Esophagus squamous epithelium (tissue), 5 donors: Measurements from ENCODE around the gene SLC39A13. TPM values are rescaled to one million over a fixed set of nuclear protein-coding genes. Genes with fewer than 3 reads are reported as not detected.

Source experiments
- DNase-seq: peaks from one replicate; lab custom pipeline; 2025; lab: John Stamatoyannopoulos, UW
- H3K27ac ChIP-seq, 4 donors: fragments of 200-600 bp; sonication (generic); one replicate each; pipeline ENCODE4 v1.5.1; 2016 to 2019; ENCODE audit warnings: mild to moderate bottlenecking in 1 of 4
- H3K27me3 ChIP-seq, 4 donors: fragments of 200-600 bp; sonication (generic); 1 replicate in 3 of 4; 2 replicates in 1 of 4; pipeline versions ENCODE4 v1.5.1 to v1.6.0; 2017 to 2021; ENCODE audit warnings: antibody characterized with exemption in 1 of 4
- H3K36me3 ChIP-seq, 3 donors: fragments of 200-600 bp; sonication (generic); one replicate each; pipeline ENCODE4 v1.5.1; 2016 to 2019
- H3K4me1 ChIP-seq, 3 donors: fragments of 200-600 bp; sonication (generic); one replicate each; pipeline ENCODE4 v1.5.1; 2017 to 2019
- H3K4me3 ChIP-seq, 4 donors: fragments of 200-600 bp; sonication (generic); 1 replicate in 3 of 4; 2 replicates in 1 of 4; pipeline ENCODE4 v1.5.1; 2016 to 2019; ENCODE audit warnings: mild to moderate bottlenecking in 2 of 4, moderate library complexity in 1 of 4
- H3K9me3 ChIP-seq, 3 donors: fragments of 200-600 bp; sonication (generic); one replicate each; pipeline ENCODE4 v1.5.1; 2016 to 2019
- CTCF ChIP-seq, 6 experiments: fragments of 450-650 bp in 4 of 6; fragments of 200-600 bp in 2 of 6; sonication (generic) in 2 of 6; IDR thresholded peaks; one replicate each; pipeline ENCODE4 v1.5.1; 2016 to 2019; ENCODE audit warnings: antibody characterized with exemption in 6 of 6, mild to moderate bottlenecking in 4 of 6, moderate library complexity in 4 of 6
- POLR2A ChIP-seq, 4 donors: fragments of 450-650 bp; IDR thresholded peaks; one replicate each; pipeline ENCODE4 v1.6.1; 2017; ENCODE audit warnings: antibody characterized with exemption in 4 of 4, mild to moderate bottlenecking in 4 of 4, moderate library complexity in 3 of 4
- WGBS, 2 donors: methylation state at CpG; one replicate each; pipeline ENCODE4 v1.1.5; 2018; 5-methylcytosine and 5-hydroxymethylcytosine counted together
- intact Hi-C: fragments of 100-400 bp; cut with DNase I; formaldehyde crosslinking; loops from one replicate; pipeline ENCODE4 v1.15.0; 2022
- total RNA-seq, 4 donors: library from RNA; depleted of rRNA; stranded (reverse); fragments of >200 nt; gene quantifications; one replicate each; pipeline ENCODE4 v1.1.0, GENCODE V29; 2016
- donor health status: DM: yes; HTN: yes; CAD: no.

The SLC39A13 gene
- total RNA-seq, 4 donors from 2014 or later = 10.9 to 44.3 (median 13.8) TPM

DNA sequence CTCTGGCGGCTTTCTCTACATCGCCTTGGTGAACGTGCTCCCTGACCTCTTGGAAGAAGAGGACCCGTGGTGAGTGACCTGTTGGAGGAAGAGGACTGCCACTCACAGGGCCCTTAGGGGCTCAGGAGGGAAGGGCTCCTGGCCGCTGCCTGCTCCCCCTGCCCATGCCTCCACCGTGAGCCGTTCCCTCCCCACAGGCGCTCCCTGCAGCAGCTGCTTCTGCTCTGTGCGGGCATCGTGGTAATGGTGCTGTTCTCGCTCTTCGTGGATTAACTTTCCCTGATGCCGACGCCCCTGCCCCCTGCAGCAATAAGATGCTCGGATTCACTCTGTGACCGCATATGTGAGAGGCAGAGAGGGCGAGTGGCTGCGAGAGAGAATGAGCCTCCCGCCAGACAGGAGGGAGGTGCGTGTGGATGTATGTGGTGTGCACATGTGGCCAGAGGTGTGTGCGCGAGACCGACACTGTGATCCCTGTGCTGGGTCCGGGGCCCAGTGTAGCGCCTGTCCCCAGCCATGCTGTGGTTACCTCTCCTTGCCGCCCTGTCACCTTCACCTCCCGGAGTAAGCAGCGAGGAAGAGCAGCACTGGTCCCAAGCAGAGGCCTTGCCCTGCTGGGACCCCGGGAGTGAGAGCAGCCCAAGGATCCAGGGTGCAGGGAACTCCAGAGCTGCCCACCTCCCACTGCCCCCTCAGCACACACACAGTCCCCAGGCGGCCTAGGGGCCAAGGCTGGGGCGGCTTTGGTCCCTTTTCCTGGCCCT lies 6.9 kb downstream of the SLC39A13 start:
- DNase-seq = no peak
- TF ChIP-seq CTCF (IDR thresholded peaks at IDR 0.05) = no peak
- no peak for TF ChIP-seq POLR2A (IDR thresholded peaks at IDR 0.05)
- H3K27ac ChIP-seq = peak overlapping the region; percentile 78 to 91 (median 86)
- no peaks in the 10 kb centered on the region for H3K9me3 ChIP-seq
- H3K36me3 ChIP-seq = peaks cover 24 to 82% (median 24%) of the 10 kb centered on the region in 3 donors
- H3K27me3 ChIP-seq = no peaks in the 10 kb centered on the region
- H3K4me1 ChIP-seq = peaks cover 12 to 61% (median 35%) of the 10 kb centered on the region in 3 donors
- WGBS, 2 donors = 73 to 86% methylated on average over 7 to 14 of the region's 31 CpGs
- intact Hi-C loops = no loop called here
- H3K4me3 ChIP-seq = no peak overlapping the region

GRCh38 chr11:47415949-47416472 lies 7.6 kb downstream of the SLC39A13 start:
- peaks cover 12 to 53% (median 29%) of the 10 kb centered on the region in 3 donors for H3K4me1 ChIP-seq
- no peak for TF ChIP-seq CTCF (IDR thresholded peaks at IDR 0.05)
- TF ChIP-seq POLR2A (IDR thresholded peaks at IDR 0.05) = no peak
- H3K4me3 ChIP-seq = peak overlapping the region in 1 of 4 donors; percentile 13
- intact Hi-C loops = no loop called here
- 9 to 14% methylated on average over 6 to 8 of the region's 13 CpGs for WGBS, 2 donors
- peaks cover 28 to 85% (median 30%) of the 10 kb centered on the region in 3 donors for H3K36me3 ChIP-seq
- H3K27me3 ChIP-seq = no peaks in the 10 kb centered on the region
- peak overlapping the region; percentile 78 to 91 (median 86) for H3K27ac ChIP-seq
- no peaks in the 10 kb centered on the region for H3K9me3 ChIP-seq
- DNase-seq = no peak

DNA sequence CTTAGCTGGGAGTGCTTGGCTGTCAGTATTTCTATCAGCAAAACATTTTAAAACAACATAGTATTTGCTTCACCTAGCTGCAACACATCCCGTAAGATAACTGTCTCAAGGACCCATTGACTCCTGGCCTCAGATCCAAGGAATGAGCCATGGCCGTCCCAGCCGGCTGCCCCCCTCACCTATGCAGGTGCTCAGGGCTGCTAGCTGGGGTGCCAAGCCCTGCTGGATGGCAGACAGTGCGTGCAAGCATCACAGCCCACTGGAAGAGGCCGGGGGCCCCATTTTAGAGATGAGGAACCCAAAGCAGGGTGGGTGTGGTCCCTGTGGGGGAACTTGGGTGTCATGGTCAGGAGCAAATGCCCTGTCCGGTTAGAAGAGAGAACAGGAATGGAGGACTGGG lies 9.3 kb downstream of the SLC39A13 start:
- WGBS, 2 donors = 82 to 95% methylated on average over 1 to 2 of the region's 6 CpGs
- Histone ChIP-seq H3K27ac (peak overlapping the region in 3 of 4 donors; percentile 58 to 89 (median 84)), H3K27me3 (no peaks in the 10 kb centered on the region)

GRCh38 chr11:47418454-47419259 lies 10.3 kb downstream of the SLC39A13 start:
- intact Hi-C loops = no loop called here
- no peak overlapping the region for H3K4me3 ChIP-seq
- no peak for DNase-seq
- peaks cover 37 to 90% (median 38%) of the 10 kb centered on the region in 3 donors for H3K36me3 ChIP-seq
- TF ChIP-seq POLR2A (IDR thresholded peaks at IDR 0.05) = no peak
- no peak for TF ChIP-seq CTCF (IDR thresholded peaks at IDR 0.05)
- peaks cover 12 to 34% (median 20%) of the 10 kb centered on the region in 3 donors for H3K4me1 ChIP-seq
- H3K9me3 ChIP-seq = no peaks in the 10 kb centered on the region
- H3K27ac ChIP-seq = peak overlapping the region in 2 of 4 donors; percentile 5 to 89
- WGBS, 2 donors = 65 to 82% methylated on average over 7 to 11 of the region's 23 CpGs
- H3K27me3 ChIP-seq = no peaks in the 10 kb centered on the region

More for the DNA sequence above, 9.3 kb downstream of the SLC39A13 start:
- no peak for DNase-seq
- intact Hi-C loops = no loop called here
- peaks cover 34 to 88% (median 35%) of the 10 kb centered on the region in 3 donors for H3K36me3 ChIP-seq
- H3K4me3 ChIP-seq = no peak overlapping the region
- no peaks in the 10 kb centered on the region for H3K9me3 ChIP-seq
- TF ChIP-seq POLR2A (IDR thresholded peaks at IDR 0.05) (no peak), CTCF (IDR thresholded peaks at IDR 0.05) (no peak)
- peaks cover 12 to 40% (median 25%) of the 10 kb centered on the region in 3 donors for H3K4me1 ChIP-seq
